ENCODE measurements around the gene MYL5.
"Not testable (repeated sequence)": the region's sequence is repeated elsewhere in the genome, so short reads cannot be mapped to it uniquely, and the experiment has no call there.

The MYL5 gene

DNA sequence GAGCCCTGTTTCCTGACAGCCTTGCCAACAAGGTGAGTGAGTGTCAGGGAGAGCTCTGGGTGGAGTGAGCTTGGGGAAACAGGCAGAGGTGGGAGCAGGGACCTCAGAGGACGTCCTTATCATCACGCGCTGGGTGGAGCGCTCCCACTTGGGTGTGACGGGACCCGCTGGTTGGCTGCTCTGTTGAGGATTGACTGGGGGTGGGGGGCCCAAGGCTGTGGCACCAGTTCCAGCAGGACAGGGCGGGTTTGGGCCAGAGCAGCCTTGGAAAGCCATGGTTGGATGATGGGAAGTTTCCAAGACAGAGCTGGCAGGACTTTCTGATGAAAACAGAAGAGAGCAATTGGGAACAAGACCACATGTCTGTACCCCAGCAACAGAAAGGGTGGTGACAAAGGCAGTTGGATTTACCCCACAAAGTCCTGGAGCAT lies 28.3 kb downstream of the MYL5 start:
- H3K4me1 ChIP-seq, result peaks cover 4% of the 10 kb centered on the region; the same call in 1 of the 2 replicates
- no peaks in the 10 kb centered on the region for H3K9me3 ChIP-seq
- no peak overlapping the region for H3K4me3 ChIP-seq
- H3K36me3 ChIP-seq (replicated peaks), result peaks cover 3% of the 10 kb centered on the region
- DNase-seq (ENCODE audit: low spot score in 2 of 2), result no peak
- no peaks in the 10 kb centered on the region for H3K27me3 ChIP-seq (ENCODE audit: low read depth)
- in situ Hi-C loops (cut with MboI; ENCODE audit: low sequenced_read_pairs), result no loop called here

- in situ Hi-C loops (cut with MboI; ENCODE audit: low sequenced_read_pairs), result no loop called here
- H3K4me1 ChIP-seq, result peaks cover 4% of the 10 kb centered on the region; the same call in 1 of the 2 replicates
- no peaks in the 10 kb centered on the region for H3K9me3 ChIP-seq
Measured at GRCh38 chr4:703336-704197, 29.2 kb downstream of the MYL5 start.

GRCh38 chr4:704198-704891 lies 30.0 kb downstream of the MYL5 start:
- Histone ChIP-seq H3K4me1 (peaks cover 4% of the 10 kb centered on the region; the same call in 1 of the 2 replicates), H3K4me3 (no peak overlapping the region), H3K36me3 (replicated peaks) (peaks cover 6% of the 10 kb centered on the region), H3K9me3 (no peaks in the 10 kb centered on the region), H3K27me3 (ENCODE audit: low read depth) (no peaks in the 10 kb centered on the region)
- in situ Hi-C loops (cut with MboI; ENCODE audit: low sequenced_read_pairs), result no loop called here
- DNase-seq (ENCODE audit: low spot score in 2 of 2), result no peak

More at GRCh38 chr4:703336-704197, 29.2 kb downstream of the MYL5 start:
- no peak for DNase-seq (ENCODE audit: low spot score in 2 of 2)
- H3K27me3 ChIP-seq (ENCODE audit: low read depth), result no peaks in the 10 kb centered on the region
- peaks cover 3% of the 10 kb centered on the region for H3K36me3 ChIP-seq (replicated peaks)
- H3K4me3 ChIP-seq, result no peak overlapping the region

GRCh38 chr4:704971-705277 lies 30.6 kb downstream of the MYL5 start:
- no peak for DNase-seq (ENCODE audit: low spot score in 2 of 2)
- H3K27me3 ChIP-seq (ENCODE audit: low read depth), result no peaks in the 10 kb centered on the region
- peaks cover 4% of the 10 kb centered on the region; the same call in 1 of the 2 replicates for H3K4me1 ChIP-seq
- in situ Hi-C loops (cut with MboI; ENCODE audit: low sequenced_read_pairs), result no loop called here
- H3K9me3 ChIP-seq, result no peaks in the 10 kb centered on the region
- H3K36me3 ChIP-seq (replicated peaks), result peaks cover 11% of the 10 kb centered on the region
- H3K4me3 ChIP-seq, result peak overlapping the region; percentile 67

DNA sequence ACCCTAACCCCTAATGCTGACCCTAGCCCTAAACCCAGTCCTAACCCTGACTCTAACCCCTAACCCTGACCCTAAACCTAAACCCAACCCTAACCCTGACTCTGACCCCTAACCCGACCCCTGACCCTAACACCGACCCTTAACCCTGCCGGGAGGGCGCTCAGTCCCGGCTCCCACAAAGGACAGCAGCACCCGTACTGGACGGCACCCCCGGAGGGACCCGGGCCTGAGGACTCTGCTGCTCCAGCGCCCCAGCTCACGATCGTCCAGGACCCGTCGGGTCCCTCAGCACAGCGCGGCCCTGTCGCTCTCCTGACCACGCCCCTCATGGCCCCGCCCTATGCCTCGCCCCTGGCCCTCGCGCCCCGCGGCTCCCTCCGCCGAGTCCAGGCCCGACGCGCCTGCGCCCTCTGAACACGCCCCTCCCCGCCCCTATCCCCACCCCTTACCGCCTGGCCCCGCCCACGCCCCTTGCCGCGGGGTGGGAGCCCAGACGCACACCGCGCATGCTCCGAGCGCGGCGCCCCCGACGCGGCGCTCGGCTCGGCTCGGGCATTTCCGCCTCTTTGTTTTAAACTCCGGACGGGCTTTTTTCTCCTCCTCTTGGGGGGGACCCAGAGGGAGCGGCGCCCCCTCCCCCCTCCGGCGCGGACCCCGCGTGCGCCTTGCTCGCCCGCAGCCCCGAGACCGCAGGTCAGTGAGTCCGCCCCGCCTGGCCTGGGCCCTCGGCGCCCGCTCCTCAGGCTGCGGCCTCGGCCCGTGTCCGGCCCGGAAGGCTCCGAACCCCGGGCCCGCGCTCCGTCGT lies 31.1 kb downstream of the MYL5 start, which contains the start of gene PCGF3:
Gene PCGF3 (plus strand): TSS at position 555 of the 805 bp plus-strand sequence. CDS start 27,849 bp downstream, outside the sequence.
- H3K27me3 ChIP-seq (ENCODE audit: low read depth), result no peaks in the 10 kb centered on the region
- H3K9me3 ChIP-seq, result no peaks in the 10 kb centered on the region
- H3K4me3 ChIP-seq, result peak within 1 kb of the TSS; percentile 67
- peaks cover 4% of the 10 kb centered on the region; the same call in 1 of the 2 replicates for H3K4me1 ChIP-seq
- H3K36me3 ChIP-seq (replicated peaks), result peaks cover 11% of the 10 kb centered on the region
- in situ Hi-C loops (cut with MboI; ENCODE audit: low sequenced_read_pairs), result no loop called here
- peak; percentile 85 to 99 for DNase-seq (ENCODE audit: low spot score in 2 of 2)

DNA sequence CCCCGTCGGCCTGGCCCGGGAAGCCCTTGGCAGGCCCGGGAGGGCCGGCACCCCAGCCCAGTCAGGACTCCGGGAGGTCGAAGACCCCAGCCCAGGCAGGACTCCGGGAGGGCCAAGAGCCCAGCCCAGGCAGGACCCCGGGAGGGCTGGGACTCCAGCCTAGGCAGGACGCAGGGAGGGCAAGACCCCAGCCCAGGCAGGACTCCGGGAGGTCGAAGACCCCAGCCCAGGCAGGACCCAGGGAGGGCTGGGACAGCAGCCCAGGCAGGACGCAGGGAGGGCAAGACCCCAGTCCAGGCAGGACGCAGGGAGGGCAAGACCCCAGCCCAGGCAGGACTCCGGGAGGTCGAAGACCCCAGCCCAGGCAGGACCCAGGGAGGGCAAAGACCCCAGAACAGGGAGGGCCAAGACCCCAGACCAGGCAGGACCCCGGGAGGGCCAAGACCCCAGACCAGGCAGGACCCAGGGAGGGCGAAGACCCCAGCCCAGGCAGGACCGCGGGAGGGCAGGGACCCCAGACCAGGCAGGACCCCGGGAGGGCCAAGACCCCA lies 31.8 kb downstream of the MYL5 start:
- in situ Hi-C loops (cut with MboI; ENCODE audit: low sequenced_read_pairs); H3K9me3 ChIP-seq; H3K4me1 ChIP-seq; H3K27me3 ChIP-seq (ENCODE audit: low read depth); DNase-seq (ENCODE audit: low spot score in 2 of 2): not testable (repeated sequence)
- Histone ChIP-seq H3K36me3 (replicated peaks) (peaks cover 15% of the 10 kb centered on the region), H3K4me3 (peak overlapping the region; percentile 67)

DNA sequence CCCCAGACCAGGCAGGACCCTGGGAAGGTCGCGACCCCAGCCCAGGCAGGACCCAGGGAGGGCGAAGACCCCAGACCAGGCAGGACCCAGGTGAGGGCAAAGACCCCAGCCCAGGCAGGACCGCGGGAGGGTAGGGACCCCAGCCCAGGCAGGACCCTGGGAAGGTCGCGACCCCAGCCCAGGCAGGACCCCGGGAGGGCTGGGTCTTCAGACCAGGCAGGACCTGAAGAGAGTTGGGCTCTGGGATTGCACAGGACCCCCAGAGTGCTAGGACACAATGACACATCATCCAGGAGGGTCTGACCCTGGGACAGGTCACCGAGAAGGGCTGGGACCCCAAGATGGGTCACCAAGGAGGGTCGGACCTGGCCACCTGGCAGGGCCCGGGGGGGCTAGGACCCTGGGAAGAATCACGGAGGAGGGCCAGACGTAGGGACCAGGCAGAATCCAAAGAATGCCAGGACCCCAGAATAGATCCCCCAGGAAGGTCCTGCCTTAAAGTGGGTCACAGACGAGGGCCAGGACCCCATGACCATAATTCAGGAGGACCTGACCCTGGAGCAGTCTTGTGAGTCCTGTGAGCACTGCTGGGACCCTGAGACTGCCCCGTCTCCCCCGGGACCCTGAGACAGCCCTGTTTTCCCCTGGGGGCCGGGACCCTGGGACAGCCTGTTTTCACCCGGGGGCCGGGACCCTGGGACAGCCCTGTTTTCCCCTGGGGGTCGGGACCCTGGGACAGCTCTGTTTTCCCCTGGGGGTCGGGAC lies 32.7 kb downstream of the MYL5 start:
- H3K27me3 ChIP-seq (ENCODE audit: low read depth), result no peaks in the 10 kb centered on the region
- in situ Hi-C loops (cut with MboI; ENCODE audit: low sequenced_read_pairs), result no loop called here
- peak overlapping the region; percentile 25 for H3K4me3 ChIP-seq
- peaks cover 15% of the 10 kb centered on the region for H3K36me3 ChIP-seq (replicated peaks)
- DNase-seq (ENCODE audit: low spot score in 2 of 2), result no peak
- H3K9me3 ChIP-seq, result no peaks in the 10 kb centered on the region
- H3K4me1 ChIP-seq, result peaks cover 9% of the 10 kb centered on the region

DNA sequence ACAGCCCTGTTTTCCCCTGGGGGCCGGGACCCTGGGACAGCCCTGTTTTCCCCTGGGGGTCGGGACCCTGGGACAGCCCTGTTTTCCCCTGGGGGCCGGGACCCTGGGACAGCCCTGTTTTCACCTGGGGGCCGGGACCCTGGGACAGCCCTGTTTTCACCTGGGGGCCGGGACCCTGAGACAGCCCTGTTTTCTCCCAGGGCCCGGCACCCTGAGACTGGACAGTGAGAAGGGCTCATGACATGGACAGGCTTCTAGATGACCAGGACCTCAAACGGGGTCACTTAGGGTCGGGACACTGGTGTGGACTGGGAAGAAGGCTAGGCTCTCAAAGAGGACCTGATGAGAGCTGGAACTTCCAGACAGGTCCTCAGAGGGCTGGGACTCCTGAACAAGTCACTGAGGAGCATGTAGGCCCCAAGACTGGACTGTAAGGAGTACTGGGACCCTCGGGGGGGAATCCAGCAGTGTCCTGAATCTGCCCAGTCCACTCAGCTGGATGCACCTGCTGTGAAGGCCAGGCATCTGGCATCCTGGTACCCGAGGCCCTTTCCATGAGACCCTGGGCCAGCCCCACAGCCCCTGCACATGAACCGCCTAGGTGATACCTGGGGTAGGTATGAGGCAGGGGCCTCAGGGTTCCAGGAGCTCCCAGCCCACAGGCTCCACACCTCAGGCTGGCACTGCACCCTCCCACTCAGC lies 33.7 kb downstream of the MYL5 start:
- in situ Hi-C loops (cut with MboI; ENCODE audit: low sequenced_read_pairs), result no loop called here
- H3K4me3 ChIP-seq, result no peak overlapping the region
- peaks cover 15% of the 10 kb centered on the region for H3K36me3 ChIP-seq (replicated peaks)
- no peaks in the 10 kb centered on the region for H3K9me3 ChIP-seq
- peaks cover 11% of the 10 kb centered on the region for H3K4me1 ChIP-seq
- H3K27me3 ChIP-seq (ENCODE audit: low read depth), result no peaks in the 10 kb centered on the region
- no peak for DNase-seq (ENCODE audit: low spot score in 2 of 2)

- peaks cover 15% of the 10 kb centered on the region for H3K36me3 ChIP-seq (replicated peaks)
- H3K27me3 ChIP-seq (ENCODE audit: low read depth), result no peaks in the 10 kb centered on the region
- H3K9me3 ChIP-seq, result no peaks in the 10 kb centered on the region
- in situ Hi-C loops (cut with MboI; ENCODE audit: low sequenced_read_pairs), result no loop called here
- peaks cover 11% of the 10 kb centered on the region for H3K4me1 ChIP-seq
- H3K4me3 ChIP-seq, result no peak overlapping the region
- no peak for DNase-seq (ENCODE audit: low spot score in 2 of 2)
Measured at GRCh38 chr4:708631-708933, 34.2 kb downstream of the MYL5 start.

- in situ Hi-C loops (cut with MboI; ENCODE audit: low sequenced_read_pairs), result no loop called here
- Histone ChIP-seq H3K4me1 (peaks cover 11% of the 10 kb centered on the region), H3K9me3 (no peaks in the 10 kb centered on the region), H3K4me3 (no peak overlapping the region), H3K36me3 (replicated peaks) (peaks cover 20% of the 10 kb centered on the region), H3K27me3 (ENCODE audit: low read depth) (no peaks in the 10 kb centered on the region)
- DNase-seq (ENCODE audit: low spot score in 2 of 2), result no peak
Measured at GRCh38 chr4:709348-709747, 35.0 kb downstream of the MYL5 start.

DNA sequence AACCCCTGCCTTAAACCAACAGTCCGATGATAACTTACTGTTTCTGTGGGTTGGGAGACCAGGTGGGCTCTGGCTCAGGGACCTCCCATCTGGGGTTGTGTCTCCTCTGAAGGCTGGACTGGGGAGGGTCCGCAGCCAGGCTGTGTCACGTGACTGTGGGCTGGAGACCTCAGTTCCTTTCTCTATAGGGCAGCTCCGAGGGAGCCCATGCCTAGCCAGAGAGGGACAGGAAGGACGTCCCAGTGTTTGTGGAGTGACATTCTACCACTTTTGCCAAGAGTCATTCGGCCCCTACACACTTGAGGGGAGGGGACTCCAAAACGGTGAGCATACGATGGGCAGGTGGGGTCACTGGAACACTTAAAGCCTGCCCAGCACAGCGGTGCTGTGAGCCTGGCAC lies 35.8 kb downstream of the MYL5 start:
- no peak overlapping the region for H3K4me3 ChIP-seq
- H3K36me3 ChIP-seq (replicated peaks), result peaks cover 20% of the 10 kb centered on the region
- no peaks in the 10 kb centered on the region for H3K9me3 ChIP-seq
- DNase-seq (ENCODE audit: low spot score in 2 of 2), result no peak
- in situ Hi-C loops (cut with MboI; ENCODE audit: low sequenced_read_pairs), result no loop called here
- no peaks in the 10 kb centered on the region for H3K27me3 ChIP-seq (ENCODE audit: low read depth)
- H3K4me1 ChIP-seq, result peaks cover 11% of the 10 kb centered on the region

DNA sequence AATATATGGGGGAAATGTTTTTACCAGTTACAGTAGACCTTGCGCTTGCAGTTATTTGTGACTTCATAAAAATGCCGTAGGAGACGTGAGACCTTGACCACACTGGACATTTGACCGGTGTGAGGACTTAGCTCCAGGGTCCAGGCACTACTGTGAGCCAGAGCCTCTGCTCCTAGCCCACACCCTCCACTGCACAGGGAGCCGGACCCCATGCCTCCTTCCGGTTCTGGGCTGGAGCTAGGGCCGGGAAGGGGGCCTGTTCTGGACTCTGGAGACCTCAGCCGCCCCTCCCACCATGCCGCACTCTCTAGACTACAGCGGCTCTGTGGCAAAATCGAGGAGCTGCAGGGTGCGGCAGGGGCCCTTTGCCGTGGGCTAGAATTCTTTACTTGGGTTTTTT lies 36.6 kb downstream of the MYL5 start:
- Histone ChIP-seq H3K9me3 (no peaks in the 10 kb centered on the region), H3K27me3 (ENCODE audit: low read depth) (no peaks in the 10 kb centered on the region), H3K4me1 (peaks cover 9% of the 10 kb centered on the region), H3K4me3 (no peak overlapping the region), H3K36me3 (replicated peaks) (peaks cover 18% of the 10 kb centered on the region)
- DNase-seq (ENCODE audit: low spot score in 2 of 2), result no peak
- in situ Hi-C loops (cut with MboI; ENCODE audit: low sequenced_read_pairs), result no loop called here

Data from HAP-1 (cell line).